ENCODE data around the gene TCN2. TPM values are rescaled to one million over a fixed set of nuclear protein-coding genes. Genes with fewer than 3 reads are reported as not detected.

Gene TCN2
- total and polyA plus RNA-seq, 9 of the 15 experiments (the other 6 are each of a cell fraction or from before 2014, with no cell fraction given), result 0.88 to 5.4 (median 1.7) TPM

DNA sequence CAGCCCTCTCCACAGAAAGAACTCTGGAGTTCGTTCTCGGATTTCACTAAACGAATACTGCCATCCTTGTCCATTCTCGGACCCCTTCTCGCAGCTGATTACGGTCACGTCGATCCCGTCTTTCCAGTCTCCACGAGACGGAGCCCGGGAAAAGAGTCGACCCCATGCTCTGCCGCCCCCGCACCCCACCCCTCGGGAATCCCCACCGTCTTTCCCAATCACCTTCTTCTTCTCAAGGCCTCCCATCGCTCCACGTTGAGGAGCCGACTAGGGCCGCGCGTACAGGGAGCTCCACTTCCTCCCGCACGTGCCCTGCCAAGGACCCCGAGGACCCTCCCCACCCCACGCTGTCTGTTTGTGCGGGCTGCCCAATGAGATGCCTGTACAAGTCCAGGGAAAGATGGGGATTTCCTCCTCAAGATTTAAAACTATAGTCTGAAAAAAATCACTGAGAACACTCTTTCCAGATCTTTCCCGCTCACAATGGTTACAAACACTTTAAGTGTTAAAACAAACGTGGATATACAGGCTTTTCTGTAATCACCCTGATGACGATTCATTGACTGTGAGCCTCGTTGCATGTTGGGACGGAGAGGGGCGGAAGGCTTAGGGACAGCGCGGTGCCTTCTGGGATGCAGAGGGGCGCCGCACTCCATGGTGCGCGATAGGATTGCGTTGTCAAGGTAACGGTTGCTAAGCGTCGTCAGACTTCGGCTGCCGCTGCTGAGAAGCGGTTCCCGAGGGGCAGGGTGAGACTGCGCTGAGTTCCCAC, 15.2 kb upstream of the TCN2 start, which contains the start of gene PES1 (continued):
- TF ChIP-seq BRD4 (IDR thresholded peaks at IDR 0.05) (0 out of 2 replicates have a peak, but pooled peaks have one; percentile 38), ATF1 (CRISPR knock-in tag; IDR thresholded peaks at IDR 0.05) (peak; percentile 62), ATF1 (tag; IDR thresholded peaks at IDR 0.05) (peak; percentile 99), GATA2 (CRISPR knock-in tag; IDR thresholded peaks at IDR 0.05) (no peak), ZSCAN32 (CRISPR knock-in tag; IDR thresholded peaks at IDR 0.05) (no peak), ZNF77 (CRISPR knock-in tag; IDR thresholded peaks at IDR 0.05) (no peak), KLF6 (CRISPR knock-in tag; IDR thresholded peaks at IDR 0.05; ENCODE audit: borderline replicate concordance) (no peak), TAF9B (IDR thresholded peaks at IDR 0.05; ENCODE audit: partially characterized antibody) (no peak), MAFG (tag; conservative IDR thresholded peaks at IDR 0.05) (no peak), TGIF2 (CRISPR knock-in tag; IDR thresholded peaks at IDR 0.05) (no peak), NFXL1 (CRISPR knock-in tag; IDR thresholded peaks at IDR 0.05) (no peak), TAF15 (IDR thresholded peaks at IDR 0.05; ENCODE audit: low read depth, low read length) (no peak)
- TF ChIP-seq, protein P1, sequence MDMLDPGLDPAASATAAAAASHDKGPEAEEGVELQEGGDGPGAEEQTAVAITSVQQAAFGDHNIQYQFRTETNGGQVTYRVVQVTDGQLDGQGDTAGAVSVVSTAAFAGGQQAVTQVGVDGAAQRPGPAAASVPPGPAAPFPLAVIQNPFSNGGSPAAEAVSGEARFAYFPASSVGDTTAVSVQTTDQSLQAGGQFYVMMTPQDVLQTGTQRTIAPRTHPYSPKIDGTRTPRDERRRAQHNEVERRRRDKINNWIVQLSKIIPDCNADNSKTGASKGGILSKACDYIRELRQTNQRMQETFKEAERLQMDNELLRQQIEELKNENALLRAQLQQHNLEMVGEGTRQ (CRISPR knock-in tag; IDR thresholded peaks at IDR 0.05), result peak; percentile 66; the same call in 1 of the 2 replicates
- TF ChIP-seq, protein P2, sequence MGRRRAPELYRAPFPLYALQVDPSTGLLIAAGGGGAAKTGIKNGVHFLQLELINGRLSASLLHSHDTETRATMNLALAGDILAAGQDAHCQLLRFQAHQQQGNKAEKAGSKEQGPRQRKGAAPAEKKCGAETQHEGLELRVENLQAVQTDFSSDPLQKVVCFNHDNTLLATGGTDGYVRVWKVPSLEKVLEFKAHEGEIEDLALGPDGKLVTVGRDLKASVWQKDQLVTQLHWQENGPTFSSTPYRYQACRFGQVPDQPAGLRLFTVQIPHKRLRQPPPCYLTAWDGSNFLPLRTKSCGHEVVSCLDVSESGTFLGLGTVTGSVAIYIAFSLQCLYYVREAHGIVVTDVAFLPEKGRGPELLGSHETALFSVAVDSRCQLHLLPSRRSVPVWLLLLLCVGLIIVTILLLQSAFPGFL (CRISPR knock-in tag; IDR thresholded peaks at IDR 0.05), result no peak
- TF ChIP-seq, protein P3, sequence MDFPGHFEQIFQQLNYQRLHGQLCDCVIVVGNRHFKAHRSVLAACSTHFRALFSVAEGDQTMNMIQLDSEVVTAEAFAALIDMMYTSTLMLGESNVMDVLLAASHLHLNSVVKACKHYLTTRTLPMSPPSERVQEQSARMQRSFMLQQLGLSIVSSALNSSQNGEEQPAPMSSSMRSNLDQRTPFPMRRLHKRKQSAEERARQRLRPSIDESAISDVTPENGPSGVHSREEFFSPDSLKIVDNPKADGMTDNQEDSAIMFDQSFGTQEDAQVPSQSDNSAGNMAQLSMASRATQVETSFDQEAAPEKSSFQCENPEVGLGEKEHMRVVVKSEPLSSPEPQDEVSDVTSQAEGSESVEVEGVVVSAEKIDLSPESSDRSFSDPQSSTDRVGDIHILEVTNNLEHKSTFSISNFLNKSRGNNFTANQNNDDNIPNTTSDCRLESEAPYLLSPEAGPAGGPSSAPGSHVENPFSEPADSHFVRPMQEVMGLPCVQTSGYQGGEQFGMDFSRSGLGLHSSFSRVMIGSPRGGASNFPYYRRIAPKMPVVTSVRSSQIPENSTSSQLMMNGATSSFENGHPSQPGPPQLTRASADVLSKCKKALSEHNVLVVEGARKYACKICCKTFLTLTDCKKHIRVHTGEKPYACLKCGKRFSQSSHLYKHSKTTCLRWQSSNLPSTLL (IDR thresholded peaks at IDR 0.05), result no peak
- TF ChIP-seq, protein P4, sequence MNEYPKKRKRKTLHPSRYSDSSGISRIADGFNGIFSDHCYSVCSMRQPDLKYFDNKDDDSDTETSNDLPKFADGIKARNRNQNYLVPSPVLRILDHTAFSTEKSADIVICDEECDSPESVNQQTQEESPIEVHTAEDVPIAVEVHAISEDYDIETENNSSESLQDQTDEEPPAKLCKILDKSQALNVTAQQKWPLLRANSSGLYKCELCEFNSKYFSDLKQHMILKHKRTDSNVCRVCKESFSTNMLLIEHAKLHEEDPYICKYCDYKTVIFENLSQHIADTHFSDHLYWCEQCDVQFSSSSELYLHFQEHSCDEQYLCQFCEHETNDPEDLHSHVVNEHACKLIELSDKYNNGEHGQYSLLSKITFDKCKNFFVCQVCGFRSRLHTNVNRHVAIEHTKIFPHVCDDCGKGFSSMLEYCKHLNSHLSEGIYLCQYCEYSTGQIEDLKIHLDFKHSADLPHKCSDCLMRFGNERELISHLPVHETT (CRISPR knock-in tag; conservative IDR thresholded peaks at IDR 0.05 in 1 of 2, IDR thresholded peaks at IDR 0.05 in 1 of 2), result no peak
- TF ChIP-seq, protein P5, sequence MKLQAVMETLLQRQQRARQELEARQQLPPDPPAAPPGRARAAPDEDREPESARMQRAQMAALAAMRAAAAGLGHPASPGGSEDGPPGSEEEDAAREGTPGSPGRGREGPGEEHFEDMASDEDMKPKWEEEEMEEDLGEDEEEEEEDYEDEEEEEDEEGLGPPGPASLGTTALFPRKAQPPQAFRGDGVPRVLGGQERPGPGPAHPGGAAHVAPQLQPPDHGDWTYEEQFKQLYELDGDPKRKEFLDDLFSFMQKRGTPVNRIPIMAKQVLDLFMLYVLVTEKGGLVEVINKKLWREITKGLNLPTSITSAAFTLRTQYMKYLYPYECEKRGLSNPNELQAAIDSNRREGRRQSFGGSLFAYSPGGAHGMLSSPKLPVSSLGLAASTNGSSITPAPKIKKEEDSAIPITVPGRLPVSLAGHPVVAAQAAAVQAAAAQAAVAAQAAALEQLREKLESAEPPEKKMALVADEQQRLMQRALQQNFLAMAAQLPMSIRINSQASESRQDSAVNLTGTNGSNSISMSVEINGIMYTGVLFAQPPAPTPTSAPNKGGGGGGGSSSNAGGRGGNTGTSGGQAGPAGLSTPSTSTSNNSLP (IDR thresholded peaks at IDR 0.05; ENCODE audit: borderline replicate concordance, low read depth, low read length), result no peak
- TF ChIP-seq, protein P6, sequence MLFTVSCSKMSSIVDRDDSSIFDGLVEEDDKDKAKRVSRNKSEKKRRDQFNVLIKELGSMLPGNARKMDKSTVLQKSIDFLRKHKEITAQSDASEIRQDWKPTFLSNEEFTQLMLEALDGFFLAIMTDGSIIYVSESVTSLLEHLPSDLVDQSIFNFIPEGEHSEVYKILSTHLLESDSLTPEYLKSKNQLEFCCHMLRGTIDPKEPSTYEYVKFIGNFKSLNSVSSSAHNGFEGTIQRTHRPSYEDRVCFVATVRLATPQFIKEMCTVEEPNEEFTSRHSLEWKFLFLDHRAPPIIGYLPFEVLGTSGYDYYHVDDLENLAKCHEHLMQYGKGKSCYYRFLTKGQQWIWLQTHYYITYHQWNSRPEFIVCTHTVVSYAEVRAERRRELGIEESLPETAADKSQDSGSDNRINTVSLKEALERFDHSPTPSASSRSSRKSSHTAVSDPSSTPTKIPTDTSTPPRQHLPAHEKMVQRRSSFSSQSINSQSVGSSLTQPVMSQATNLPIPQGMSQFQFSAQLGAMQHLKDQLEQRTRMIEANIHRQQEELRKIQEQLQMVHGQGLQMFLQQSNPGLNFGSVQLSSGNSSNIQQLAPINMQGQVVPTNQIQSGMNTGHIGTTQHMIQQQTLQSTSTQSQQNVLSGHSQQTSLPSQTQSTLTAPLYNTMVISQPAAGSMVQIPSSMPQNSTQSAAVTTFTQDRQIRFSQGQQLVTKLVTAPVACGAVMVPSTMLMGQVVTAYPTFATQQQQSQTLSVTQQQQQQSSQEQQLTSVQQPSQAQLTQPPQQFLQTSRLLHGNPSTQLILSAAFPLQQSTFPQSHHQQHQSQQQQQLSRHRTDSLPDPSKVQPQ (CRISPR knock-in tag; IDR thresholded peaks at IDR 0.05; ENCODE audit: borderline replicate concordance), result no peak

Data from K562 (cell line).